Measurements from ENCODE around the gene PEF1. TPM values are rescaled to one million over a fixed set of nuclear protein-coding genes. Genes with fewer than 3 reads are reported as not detected.
A peak's percentile ranks its signal among the peaks of the same experiment; 100 is the strongest.

PEF1 gene
- total RNA-seq, 1 donor from 2014 or later: 53.0 TPM

- peak overlapping the region; percentile 57 for H3K27ac Mint-ChIP-seq (ENCODE audit: unreplicated experiment)
- H3K36me3 Mint-ChIP-seq (ENCODE audit: low read depth): peaks cover 37% of the 10 kb centered on the region
- DNase-seq (ENCODE audit: low spot score): no peak
- no peaks in the 10 kb centered on the region for H3K27me3 Mint-ChIP-seq (ENCODE audit: low read depth)
- no peaks in the 10 kb centered on the region for H3K9me3 Mint-ChIP-seq (ENCODE audit: low read depth)
- no peak for TF ChIP-seq CTCF (IDR thresholded peaks at IDR 0.05)
- no peak overlapping the region for H3K4me3 Mint-ChIP-seq (ENCODE audit: unreplicated experiment)
- H3K4me1 Mint-ChIP-seq (ENCODE audit: low read depth): peaks cover 29% of the 10 kb centered on the region
Measured at GRCh38 chr1:31655756-31656155, 11.1 kb upstream of the PEF1 start.

GRCh38 chr1:31655104-31655503 is 10.4 kb upstream of the PEF1 start:
- H3K4me3 Mint-ChIP-seq (ENCODE audit: unreplicated experiment): no peak overlapping the region
- no peak for DNase-seq (ENCODE audit: low spot score)
- no peaks in the 10 kb centered on the region for H3K27me3 Mint-ChIP-seq (ENCODE audit: low read depth)
- no peaks in the 10 kb centered on the region for H3K9me3 Mint-ChIP-seq (ENCODE audit: low read depth)
- peak overlapping the region; percentile 69 for H3K27ac Mint-ChIP-seq (ENCODE audit: unreplicated experiment)
- peaks cover 34% of the 10 kb centered on the region for H3K36me3 Mint-ChIP-seq (ENCODE audit: low read depth)
- no peak for TF ChIP-seq CTCF (IDR thresholded peaks at IDR 0.05)
- H3K4me1 Mint-ChIP-seq (ENCODE audit: low read depth): peaks cover 32% of the 10 kb centered on the region

- Mint-ChIP-seq H3K27me3 (ENCODE audit: low read depth) (no peaks in the 10 kb centered on the region), H3K36me3 (ENCODE audit: low read depth) (peaks cover 33% of the 10 kb centered on the region), H3K4me1 (ENCODE audit: low read depth) (peaks cover 36% of the 10 kb centered on the region), H3K9me3 (ENCODE audit: low read depth) (no peaks in the 10 kb centered on the region), H3K27ac (ENCODE audit: unreplicated experiment) (no peak overlapping the region), H3K4me3 (ENCODE audit: unreplicated experiment) (no peak overlapping the region)
- no peak for DNase-seq (ENCODE audit: low spot score)
- TF ChIP-seq CTCF (IDR thresholded peaks at IDR 0.05): no peak
Measured at GRCh38 chr1:31654474-31654776, 9.7 kb upstream of the PEF1 start.

GRCh38 chr1:31653717-31654473 is 9.2 kb upstream of the PEF1 start:
- DNase-seq (ENCODE audit: low spot score): peak; percentile 73
- Mint-ChIP-seq H3K27me3 (ENCODE audit: low read depth) (no peaks in the 10 kb centered on the region), H3K4me3 (ENCODE audit: unreplicated experiment) (no peak overlapping the region), H3K27ac (ENCODE audit: unreplicated experiment) (peak overlapping the region; percentile 0), H3K9me3 (ENCODE audit: low read depth) (no peaks in the 10 kb centered on the region), H3K36me3 (ENCODE audit: low read depth) (peaks cover 33% of the 10 kb centered on the region), H3K4me1 (ENCODE audit: low read depth) (peaks cover 40% of the 10 kb centered on the region)
- TF ChIP-seq CTCF (IDR thresholded peaks at IDR 0.05): no peak

- H3K36me3 Mint-ChIP-seq (ENCODE audit: low read depth): peaks cover 30% of the 10 kb centered on the region
- no peak overlapping the region for H3K27ac Mint-ChIP-seq (ENCODE audit: unreplicated experiment)
- peaks cover 46% of the 10 kb centered on the region for H3K4me1 Mint-ChIP-seq (ENCODE audit: low read depth)
- no peak overlapping the region for H3K4me3 Mint-ChIP-seq (ENCODE audit: unreplicated experiment)
- no peaks in the 10 kb centered on the region for H3K9me3 Mint-ChIP-seq (ENCODE audit: low read depth)
- H3K27me3 Mint-ChIP-seq (ENCODE audit: low read depth): no peaks in the 10 kb centered on the region
- DNase-seq (ENCODE audit: low spot score): no peak
- TF ChIP-seq CTCF (IDR thresholded peaks at IDR 0.05): no peak
Measured at GRCh38 chr1:31652891-31653499, 8.3 kb upstream of the PEF1 start.
